Stimulated activated CD4-positive, alpha-beta T cell treated with anti-CD3 and anti-CD28 coated beads, Interleukin-2, amount 100 ng/mL, for 48 hours (primary cell): ENCODE measurements around the gene TMEM184C.

Source experiments
- DNase-seq, 2 donors: peaks; one replicate each; pipeline ENCODE4 v3.0.0-alpha.2; 2020

The TMEM184C gene

GRCh38 chr4:147674073-147674472 lies 56.9 kb downstream of the TMEM184C start:
- no peak for DNase-seq

GRCh38 chr4:147674496-147674895 lies 57.3 kb downstream of the TMEM184C start:
- no peak for DNase-seq

- DNase-seq = no peak
These were observed 60.9 kb downstream of the TMEM184C start for GRCh38 chr4:147678106-147678505.

GRCh38 chr4:147678796-147679549 lies 61.8 kb downstream of the TMEM184C start:
- peak in 1 of 2 donors; percentile 6 for DNase-seq

GRCh38 chr4:147682755-147683154 lies 65.6 kb downstream of the TMEM184C start:
- DNase-seq = no peak

- DNase-seq = no peak
These were observed 66.0 kb downstream of the TMEM184C start for GRCh38 chr4:147683188-147683591.

- peak; percentile 85 to 87 for DNase-seq
These were observed 66.8 kb downstream of the TMEM184C start, which contains the start of gene PRMT9 for GRCh38 chr4:147683717-147684700. Gene PRMT9, minus strand, starts transcription at chr4:147684163. Its CDS starts 176 bp downstream, at chr4:147683987.

- no peak for DNase-seq
These were observed 71.9 kb downstream of the TMEM184C start for GRCh38 chr4:147689067-147689466.

- DNase-seq = no peak
These were observed 74.6 kb downstream of the TMEM184C start for GRCh38 chr4:147691820-147692219.

GRCh38 chr4:147693218-147693617 lies 76.0 kb downstream of the TMEM184C start:
- DNase-seq = no peak

- DNase-seq = no peak
These were observed 79.7 kb downstream of the TMEM184C start for GRCh38 chr4:147696866-147697265.

GRCh38 chr4:147704846-147705245 lies 87.6 kb downstream of the TMEM184C start:
- DNase-seq = no peak

GRCh38 chr4:147707892-147708672 lies 90.9 kb downstream of the TMEM184C start:
- peak; percentile 31 to 44 for DNase-seq

GRCh38 chr4:147709999-147710398 lies 92.8 kb downstream of the TMEM184C start:
- no peak for DNase-seq

- DNase-seq = no peak
These were observed 97.6 kb downstream of the TMEM184C start for GRCh38 chr4:147714575-147715401.

GRCh38 chr4:147717878-147718277 lies 100.7 kb downstream of the TMEM184C start:
- no peak for DNase-seq
